ENCODE data around the gene ADGRG1. TPM values are rescaled to one million over a fixed set of nuclear protein-coding genes. Genes with fewer than 3 reads are reported as not detected.

The ADGRG1 gene
- polyA plus RNA-seq, 1 experiment, result 1.1 TPM

- ChIA-PET POLR2A (no interaction called here), CTCF (no interaction called here)
- no peaks in the 10 kb centered on the region for H3K36me3 ChIP-seq (ENCODE audit: control insufficient read depth, insufficient read depth, low read length)
- H3K4me3 ChIP-seq (ENCODE audit: low read depth, low read length), result no peak overlapping the region
- no peak for DNase-seq (ENCODE audit: low read depth)
- H3K27me3 ChIP-seq (ENCODE audit: control insufficient read depth, insufficient read depth, low read length), result peaks cover 6% of the 10 kb centered on the region
- TF ChIP-seq, protein P1, sequence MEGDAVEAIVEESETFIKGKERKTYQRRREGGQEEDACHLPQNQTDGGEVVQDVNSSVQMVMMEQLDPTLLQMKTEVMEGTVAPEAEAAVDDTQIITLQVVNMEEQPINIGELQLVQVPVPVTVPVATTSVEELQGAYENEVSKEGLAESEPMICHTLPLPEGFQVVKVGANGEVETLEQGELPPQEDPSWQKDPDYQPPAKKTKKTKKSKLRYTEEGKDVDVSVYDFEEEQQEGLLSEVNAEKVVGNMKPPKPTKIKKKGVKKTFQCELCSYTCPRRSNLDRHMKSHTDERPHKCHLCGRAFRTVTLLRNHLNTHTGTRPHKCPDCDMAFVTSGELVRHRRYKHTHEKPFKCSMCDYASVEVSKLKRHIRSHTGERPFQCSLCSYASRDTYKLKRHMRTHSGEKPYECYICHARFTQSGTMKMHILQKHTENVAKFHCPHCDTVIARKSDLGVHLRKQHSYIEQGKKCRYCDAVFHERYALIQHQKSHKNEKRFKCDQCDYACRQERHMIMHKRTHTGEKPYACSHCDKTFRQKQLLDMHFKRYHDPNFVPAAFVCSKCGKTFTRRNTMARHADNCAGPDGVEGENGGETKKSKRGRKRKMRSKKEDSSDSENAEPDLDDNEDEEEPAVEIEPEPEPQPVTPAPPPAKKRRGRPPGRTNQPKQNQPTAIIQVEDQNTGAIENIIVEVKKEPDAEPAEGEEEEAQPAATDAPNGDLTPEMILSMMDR (IDR thresholded peaks at IDR 0.05; ENCODE audit: insufficient read depth, low read depth, low read length), result no peak
These were observed 60.1 kb downstream of the ADGRG1 start for GRCh38 chr16:57688487-57688986.

DNA sequence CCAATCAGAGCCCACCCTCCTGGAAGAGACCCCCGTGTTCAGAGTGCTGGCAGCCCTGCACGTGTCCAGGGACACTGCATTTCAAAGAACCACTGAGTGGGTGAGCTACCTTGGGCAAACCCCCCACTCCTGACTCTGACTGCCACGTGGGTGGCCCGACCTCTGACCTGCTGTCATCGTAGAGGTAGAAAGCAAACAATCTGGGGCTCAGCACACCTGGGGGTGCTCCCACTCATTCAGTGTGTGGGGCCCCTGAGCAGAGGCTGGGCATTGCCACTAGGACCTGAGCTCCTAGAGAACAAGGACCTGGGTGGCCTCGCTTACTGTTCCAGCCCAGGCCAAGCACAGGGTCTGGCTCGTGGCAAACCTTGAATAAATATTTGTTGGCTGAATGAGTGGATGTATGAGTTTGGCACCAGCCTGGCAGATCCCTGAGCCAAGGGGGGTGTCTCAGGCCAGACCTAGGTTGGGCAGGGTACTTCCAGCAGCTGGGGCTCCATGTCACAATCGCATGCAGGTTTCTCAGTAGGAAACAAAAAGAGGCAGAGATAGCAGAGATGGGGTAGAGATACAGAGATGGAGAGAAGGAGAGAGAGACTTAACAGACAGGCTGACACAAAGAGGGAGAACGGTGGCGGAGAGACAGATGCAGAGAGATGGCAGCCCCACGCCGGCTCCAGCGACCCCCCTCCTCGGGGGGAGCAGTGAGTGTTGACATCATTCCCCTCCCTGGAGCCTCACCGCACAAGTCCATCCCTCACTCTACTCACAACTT lies 60.7 kb downstream of the ADGRG1 start:
- H3K36me3 ChIP-seq (ENCODE audit: control insufficient read depth, insufficient read depth, low read length), result no peaks in the 10 kb centered on the region
- CTCF ChIA-PET, result no interaction called here
- TF ChIP-seq, protein P1 (IDR thresholded peaks at IDR 0.05; ENCODE audit: insufficient read depth, low read depth, low read length), result no peak
- no peak overlapping the region for H3K4me3 ChIP-seq (ENCODE audit: low read depth, low read length)
- H3K27me3 ChIP-seq (ENCODE audit: control insufficient read depth, insufficient read depth, low read length), result peaks cover 5% of the 10 kb centered on the region
- no peak for DNase-seq (ENCODE audit: low read depth)
- POLR2A ChIA-PET, result no interaction called here

- TF ChIP-seq, protein P1 (IDR thresholded peaks at IDR 0.05; ENCODE audit: insufficient read depth, low read depth, low read length), result no peak
- H3K36me3 ChIP-seq (ENCODE audit: control insufficient read depth, insufficient read depth, low read length), result no peaks in the 10 kb centered on the region
- H3K4me3 ChIP-seq (ENCODE audit: low read depth, low read length), result no peak overlapping the region
- no peak for DNase-seq (ENCODE audit: low read depth)
- CTCF ChIA-PET, result interaction anchor here (1.3 kb wide), 1 partner anchor 35 kb away, joined by 3 read pairs; no protein-coding TSS in a partner anchor
- POLR2A ChIA-PET, result no interaction called here
- H3K27me3 ChIP-seq (ENCODE audit: control insufficient read depth, insufficient read depth, low read length), result peaks cover 4% of the 10 kb centered on the region
These were observed 61.5 kb downstream of the ADGRG1 start for GRCh38 chr16:57689762-57690558.

- CTCF ChIA-PET, result interaction anchor here (1.3 kb wide), 1 partner anchor 34 kb away, joined by 3 read pairs; no protein-coding TSS in a partner anchor
- H3K36me3 ChIP-seq (ENCODE audit: control insufficient read depth, insufficient read depth, low read length), result no peaks in the 10 kb centered on the region
- POLR2A ChIA-PET, result interaction anchor here (0.6 kb wide), 1 partner anchor 50 kb away, joined by 4 read pairs; no protein-coding TSS in a partner anchor
- DNase-seq (ENCODE audit: low read depth), result no peak
- TF ChIP-seq, protein P1 (IDR thresholded peaks at IDR 0.05; ENCODE audit: insufficient read depth, low read depth, low read length), result no peak
- H3K27me3 ChIP-seq (ENCODE audit: control insufficient read depth, insufficient read depth, low read length), result peaks cover 5% of the 10 kb centered on the region
- no peak overlapping the region for H3K4me3 ChIP-seq (ENCODE audit: low read depth, low read length)
These were observed 62.5 kb downstream of the ADGRG1 start for GRCh38 chr16:57690782-57691471.

All from BJ (cell line).